Chondrocyte (in vitro differentiated cells): ENCODE results near the gene MMP20. TPM values are rescaled to one million over a fixed set of nuclear protein-coding genes. Genes with fewer than 3 reads are reported as not detected.

Experiments
- DNase-seq: peaks from one replicate; pipeline ENCODE4 v3.0.0; 2021; ENCODE audit warnings: mixed read lengths, low spot score
- H3K27ac Mint-ChIP-seq: one replicate; pipeline ENCODE4 v1.8.0; 2021; ENCODE audit warnings: mild to moderate bottlenecking, moderate library complexity, mixed read lengths; ENCODE audit not compliant: unreplicated experiment
- H3K27me3 Mint-ChIP-seq: 2 replicates; pipeline ENCODE4 v1.8.0; 2021; ENCODE audit warnings: low read depth, mixed read lengths
- H3K36me3 Mint-ChIP-seq: 2 replicates; pipeline ENCODE4 v1.8.0; 2021; ENCODE audit warnings: low read depth, mixed read lengths
- H3K4me1 Mint-ChIP-seq: 2 replicates; pipeline ENCODE4 v1.8.0; 2021; ENCODE audit warnings: low read depth, mild to moderate bottlenecking, mixed read lengths
- H3K4me3 Mint-ChIP-seq: one replicate; pipeline ENCODE4 v1.8.0; 2021; ENCODE audit warnings: mild to moderate bottlenecking, moderate library complexity, mixed read lengths; ENCODE audit not compliant: unreplicated experiment
- H3K9me3 Mint-ChIP-seq: 2 replicates; pipeline ENCODE4 v1.8.0; 2021; ENCODE audit warnings: low read depth, mixed read lengths
- total RNA-seq: library from RNA; stranded (reverse); gene quantifications from 3 replicates; pipeline ENCODE4 v1.2.1, GENCODE V29; 2021
- TF ChIP-seq, protein P1 (sequence below): fragments of 200-600 bp; sonication (generic); IDR thresholded peaks from 2 replicates; pipeline ENCODE4 v1.5.0; 2021; ENCODE audit warnings: antibody characterized with exemption, mild to moderate bottlenecking, moderate library complexity

Gene MMP20
- total RNA-seq, 1 donor from 2014 or later: not detected

DNA sequence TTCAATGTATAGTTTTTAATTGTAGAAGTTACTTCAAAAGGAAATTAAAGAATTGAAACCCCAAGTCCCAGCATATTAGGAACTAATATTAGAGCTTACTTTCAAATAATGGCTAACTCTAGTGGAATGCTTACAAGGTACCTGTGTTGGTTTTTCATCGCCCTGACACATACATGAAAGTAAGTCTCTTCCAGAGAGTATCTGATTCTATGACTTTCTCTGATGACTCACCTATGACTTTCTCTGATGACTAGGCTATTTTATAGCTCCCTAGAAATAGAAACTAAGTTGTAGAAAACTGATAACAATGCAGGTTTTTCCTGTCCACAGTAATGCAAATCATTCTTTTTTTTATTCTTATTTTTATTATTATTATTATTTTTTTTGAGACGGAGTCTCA lies 61.0 kb downstream of the MMP20 start:
- peaks cover 5% of the 10 kb centered on the region for H3K9me3 Mint-ChIP-seq
- no peak for DNase-seq
- no peaks in the 10 kb centered on the region for H3K27me3 Mint-ChIP-seq
- H3K27ac Mint-ChIP-seq: no peak overlapping the region
- peaks cover 49% of the 10 kb centered on the region for H3K4me1 Mint-ChIP-seq
- peaks cover 2% of the 10 kb centered on the region for H3K36me3 Mint-ChIP-seq
- TF ChIP-seq, protein P1, sequence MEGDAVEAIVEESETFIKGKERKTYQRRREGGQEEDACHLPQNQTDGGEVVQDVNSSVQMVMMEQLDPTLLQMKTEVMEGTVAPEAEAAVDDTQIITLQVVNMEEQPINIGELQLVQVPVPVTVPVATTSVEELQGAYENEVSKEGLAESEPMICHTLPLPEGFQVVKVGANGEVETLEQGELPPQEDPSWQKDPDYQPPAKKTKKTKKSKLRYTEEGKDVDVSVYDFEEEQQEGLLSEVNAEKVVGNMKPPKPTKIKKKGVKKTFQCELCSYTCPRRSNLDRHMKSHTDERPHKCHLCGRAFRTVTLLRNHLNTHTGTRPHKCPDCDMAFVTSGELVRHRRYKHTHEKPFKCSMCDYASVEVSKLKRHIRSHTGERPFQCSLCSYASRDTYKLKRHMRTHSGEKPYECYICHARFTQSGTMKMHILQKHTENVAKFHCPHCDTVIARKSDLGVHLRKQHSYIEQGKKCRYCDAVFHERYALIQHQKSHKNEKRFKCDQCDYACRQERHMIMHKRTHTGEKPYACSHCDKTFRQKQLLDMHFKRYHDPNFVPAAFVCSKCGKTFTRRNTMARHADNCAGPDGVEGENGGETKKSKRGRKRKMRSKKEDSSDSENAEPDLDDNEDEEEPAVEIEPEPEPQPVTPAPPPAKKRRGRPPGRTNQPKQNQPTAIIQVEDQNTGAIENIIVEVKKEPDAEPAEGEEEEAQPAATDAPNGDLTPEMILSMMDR: no peak
- no peak overlapping the region for H3K4me3 Mint-ChIP-seq

DNA sequence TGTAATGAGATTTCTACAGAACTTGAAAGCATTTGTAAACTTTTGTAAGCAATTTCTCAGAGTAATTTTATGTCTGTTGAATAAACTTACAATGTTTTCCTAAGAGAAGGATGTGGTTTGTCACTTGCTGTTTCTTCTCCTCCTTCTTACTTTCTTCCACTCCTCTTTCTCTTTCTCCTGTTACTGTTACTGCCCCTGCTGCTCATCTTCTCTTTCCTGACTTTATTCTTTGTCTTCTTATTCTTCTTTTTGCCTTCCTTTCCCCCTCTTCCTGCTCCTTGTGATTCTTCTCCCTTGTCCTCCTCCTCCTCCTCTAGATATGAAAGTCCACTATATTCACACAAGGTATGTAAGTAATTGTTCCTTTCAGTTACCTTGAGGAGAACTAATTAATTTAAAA lies 63.5 kb downstream of the MMP20 start:
- no peaks in the 10 kb centered on the region for H3K27me3 Mint-ChIP-seq
- H3K4me3 Mint-ChIP-seq: no peak overlapping the region
- peaks cover 51% of the 10 kb centered on the region for H3K4me1 Mint-ChIP-seq
- TF ChIP-seq, protein P1: no peak
- H3K36me3 Mint-ChIP-seq: no peaks in the 10 kb centered on the region
- peaks cover 4% of the 10 kb centered on the region for H3K9me3 Mint-ChIP-seq
- no peak for DNase-seq
- peak overlapping the region; percentile 78 for H3K27ac Mint-ChIP-seq

DNA sequence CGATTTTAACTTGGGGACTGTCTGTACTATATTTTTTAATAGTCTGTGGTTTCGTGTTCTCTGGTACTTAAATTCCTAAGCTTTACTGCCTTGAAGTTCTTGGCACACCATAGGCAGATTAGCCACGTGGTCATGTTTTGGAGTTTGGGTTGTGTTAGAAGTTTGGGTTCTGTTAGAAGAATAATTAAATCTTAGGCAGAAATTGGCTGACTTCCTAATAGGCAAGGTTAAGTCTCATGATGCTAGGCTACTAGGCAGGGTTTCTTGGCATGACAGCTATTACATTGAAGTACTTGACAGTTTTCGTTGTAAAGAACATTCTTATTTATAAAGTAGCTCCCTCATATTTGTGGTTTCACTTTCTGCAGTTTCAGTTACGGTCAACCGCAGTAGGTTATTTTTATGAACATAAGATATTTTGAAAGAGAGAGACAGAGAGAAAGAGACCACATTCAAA lies 64.5 kb downstream of the MMP20 start:
- no peak for DNase-seq
- H3K27ac Mint-ChIP-seq: peak overlapping the region; percentile 83

DNA sequence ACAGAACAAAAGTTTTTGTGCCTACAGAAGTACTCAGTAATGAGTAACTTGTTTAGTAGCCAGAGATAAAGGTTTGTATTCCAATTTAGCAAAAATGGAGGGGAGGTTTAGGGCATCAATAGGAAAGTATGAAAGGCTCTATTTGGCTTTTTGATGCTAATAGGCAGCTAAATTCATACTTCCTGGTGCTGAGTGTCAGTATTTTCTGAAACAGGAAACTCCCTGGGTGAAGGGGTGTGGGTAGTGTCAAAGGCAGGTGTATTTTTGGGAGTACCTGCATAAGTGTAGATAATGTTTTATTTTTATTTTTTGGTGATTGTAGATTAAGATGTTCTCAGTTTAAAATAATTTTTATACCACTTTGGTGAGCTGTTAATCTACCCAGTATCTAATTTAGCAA lies 65.3 kb downstream of the MMP20 start:
- no peak for DNase-seq
- TF ChIP-seq, protein P1: no peak
- no peak overlapping the region for H3K4me3 Mint-ChIP-seq
- peak overlapping the region; percentile 83 for H3K27ac Mint-ChIP-seq
- H3K4me1 Mint-ChIP-seq: peaks cover 51% of the 10 kb centered on the region
- no peaks in the 10 kb centered on the region for H3K27me3 Mint-ChIP-seq
- H3K36me3 Mint-ChIP-seq: no peaks in the 10 kb centered on the region
- H3K9me3 Mint-ChIP-seq: no peaks in the 10 kb centered on the region

More for the DNA sequence above, 64.5 kb downstream of the MMP20 start:
- H3K9me3 Mint-ChIP-seq: no peaks in the 10 kb centered on the region
- H3K4me1 Mint-ChIP-seq: peaks cover 51% of the 10 kb centered on the region
- TF ChIP-seq, protein P1: no peak
- H3K36me3 Mint-ChIP-seq: no peaks in the 10 kb centered on the region
- H3K27me3 Mint-ChIP-seq: no peaks in the 10 kb centered on the region
- H3K4me3 Mint-ChIP-seq: peak overlapping the region; percentile 59

DNA sequence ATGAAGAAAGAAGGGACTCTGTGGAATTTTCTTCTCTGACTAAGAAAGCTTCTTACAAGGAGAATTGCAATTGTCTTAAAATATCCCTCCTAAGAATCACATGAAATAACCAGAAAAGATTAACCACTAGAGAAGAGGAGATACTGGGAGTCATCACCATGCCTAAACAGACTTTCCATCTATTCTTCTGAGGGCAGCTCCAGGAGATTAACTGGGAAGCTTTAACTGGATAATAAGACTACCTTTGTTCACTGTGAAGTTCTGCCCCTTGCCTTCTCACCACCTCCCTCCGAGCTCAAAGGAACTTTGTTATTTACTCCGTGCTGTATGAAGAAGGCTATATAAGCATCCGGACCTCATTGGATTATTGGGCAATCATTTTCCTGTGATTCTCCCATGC lies 70.0 kb downstream of the MMP20 start:
- Mint-ChIP-seq H3K4me1 (peaks cover 31% of the 10 kb centered on the region), H3K27me3 (no peaks in the 10 kb centered on the region), H3K36me3 (no peaks in the 10 kb centered on the region), H3K4me3 (no peak overlapping the region), H3K27ac (no peak overlapping the region), H3K9me3 (no peaks in the 10 kb centered on the region)
- DNase-seq: no peak
- TF ChIP-seq, protein P1: no peak
